WTC11 (cell line): ENCODE results near the gene CMTR1. TPM values are rescaled to one million over a fixed set of nuclear protein-coding genes. Genes with fewer than 3 reads are reported as not detected.

Experiments
- ATAC-seq: fragments of 200-7000 bp; cut with Tn5 transposase; 2 replicates; pipeline ENCODE4 v1.10.0; 2021; ENCODE audit warnings: mild to moderate bottlenecking, moderate library complexity
- CTCF ChIA-PET: fragments of 300-600 bp; sonication (Branson Sonifier 250); formaldehyde crosslinking; loops from one replicate; lab custom pipeline; 2021; ENCODE audit warnings: antibody characterized with exemption; lab: Charles Lee
- POLR2A ChIA-PET: fragments of 350-600 bp; sonication (Branson Sonifier 250); formaldehyde crosslinking; loops from one replicate; lab custom pipeline; 2021; ENCODE audit warnings: antibody characterized with exemption; lab: Charles Lee
- DNase-seq: peaks from one replicate; pipeline ENCODE4 v3.0.0; 2021; ENCODE audit warnings: low spot score
- H3K27ac Mint-ChIP-seq: 2 replicates; pipeline ENCODE4 v1.8.0; 2021; ENCODE audit warnings: mixed read lengths
- H3K27me3 Mint-ChIP-seq: 2 replicates; pipeline ENCODE4 v1.8.0; 2021; ENCODE audit warnings: low read depth, mild to moderate bottlenecking, moderate library complexity, mixed read lengths
- H3K36me3 Mint-ChIP-seq: 2 replicates; pipeline ENCODE4 v1.8.0; 2021; ENCODE audit warnings: mixed read lengths
- H3K4me1 Mint-ChIP-seq: 2 replicates; pipeline ENCODE4 v1.8.0; 2022; ENCODE audit warnings: mixed read lengths
- H3K4me3 Mint-ChIP-seq: 2 replicates; pipeline ENCODE4 v1.8.0; 2021; ENCODE audit warnings: mild to moderate bottlenecking, moderate library complexity, mixed read lengths
- H3K9me3 Mint-ChIP-seq: 2 replicates; pipeline ENCODE4 v1.8.0; 2021; ENCODE audit warnings: mixed read lengths
- ATF6 ChIP-seq: sonication (generic); formaldehyde crosslinking; IDR thresholded peaks from 2 replicates; pipeline ENCODE4 v1.8.1; 2023; ENCODE audit warnings: mild to moderate bottlenecking, missing genetic modification reagents
- CDX4 ChIP-seq: fragments of 250-450 bp; sonication (Bioruptor Pico); IDR thresholded peaks from 2 replicates; pipeline ENCODE4 v1.9.0; 2021; ENCODE audit warnings: moderate library complexity, mild to moderate bottlenecking, inconsistent platforms, borderline replicate concordance
- EMX1 ChIP-seq: fragments of 250-450 bp; sonication (Bioruptor Pico); IDR thresholded peaks from 2 replicates; pipeline ENCODE4 v1.8.0; 2021; ENCODE audit warnings: mild to moderate bottlenecking
- ETV6 ChIP-seq: sonication (generic); formaldehyde crosslinking; IDR thresholded peaks from 2 replicates; pipeline ENCODE4 v1.8.1; 2022; ENCODE audit warnings: mild to moderate bottlenecking, missing genetic modification reagents
- GTF2I ChIP-seq: fragments of 250-450 bp; sonication (Bioruptor Pico); conservative IDR thresholded peaks from 2 replicates; pipeline ENCODE4 v1.4.0; 2021; ENCODE audit warnings: mild to moderate bottlenecking
- IRF1 ChIP-seq: sonication (generic); formaldehyde crosslinking; IDR thresholded peaks from 2 replicates; pipeline ENCODE4 v1.8.0; 2023; ENCODE audit warnings: missing genetic modification reagents
- MLX ChIP-seq: sonication (generic); formaldehyde crosslinking; IDR thresholded peaks from 2 replicates; pipeline ENCODE4 v1.8.1; 2023; ENCODE audit warnings: mild to moderate bottlenecking, missing genetic modification reagents, moderate library complexity
- NFATC4 ChIP-seq: fragments of 250-450 bp; sonication (Bioruptor Pico); IDR thresholded peaks from 2 replicates; pipeline ENCODE4 v1.9.0; 2021; ENCODE audit warnings: mild to moderate bottlenecking
- SMAD3 ChIP-seq: sonication (generic); formaldehyde crosslinking; IDR thresholded peaks from 2 replicates; pipeline ENCODE4 v1.8.0; 2022; ENCODE audit warnings: missing genetic modification reagents, mild to moderate bottlenecking, borderline replicate concordance
- SMAD4 ChIP-seq: sonication (generic); formaldehyde crosslinking; IDR thresholded peaks from 2 replicates; pipeline ENCODE4 v1.8.0; 2022; ENCODE audit warnings: mild to moderate bottlenecking, missing genetic modification reagents
- USF1 ChIP-seq: sonication (generic); formaldehyde crosslinking; IDR thresholded peaks from 2 replicates; pipeline ENCODE4 v1.8.0; 2022; ENCODE audit warnings: mild to moderate bottlenecking, missing genetic modification reagents
- ZBTB21 ChIP-seq: sonication (generic); formaldehyde crosslinking; IDR thresholded peaks from 2 replicates; pipeline ENCODE4 v1.8.1; 2023; ENCODE audit warnings: mild to moderate bottlenecking, missing genetic modification reagents, borderline replicate concordance
- ZNF121 ChIP-seq: sonication (generic); formaldehyde crosslinking; IDR thresholded peaks from 2 replicates; pipeline ENCODE4 v1.8.0; 2023; ENCODE audit warnings: missing genetic modification reagents
- ZNF138 ChIP-seq: sonication (generic); formaldehyde crosslinking; conservative IDR thresholded peaks from 2 replicates; pipeline ENCODE4 v1.8.1; 2022; ENCODE audit warnings: mild to moderate bottlenecking, moderate library complexity, missing genetic modification reagents
- ZNF425 ChIP-seq: fragments of 250-450 bp; sonication (Bioruptor Pico); conservative IDR thresholded peaks from 2 replicates; pipeline ENCODE4 v1.9.0; 2021; ENCODE audit warnings: mild to moderate bottlenecking
- ZSCAN18 ChIP-seq: fragments of 250-450 bp; sonication (Bioruptor Pico); IDR thresholded peaks from 2 replicates; pipeline ENCODE4 v2.1.2; 2022; ENCODE audit warnings: mild to moderate bottlenecking, moderate library complexity
- total RNA-seq: library from RNA; stranded (reverse); gene quantifications from 3 replicates; pipeline ENCODE4 v1.2.3, GENCODE V29; 2021

Gene CMTR1
- total RNA-seq, 1 experiment from 2014 or later, result 38.6 TPM

GRCh38 chr6:37481711-37482605 lies 48.9 kb downstream of the CMTR1 start:
- H3K27me3 Mint-ChIP-seq, result no peaks in the 10 kb centered on the region
- TF ChIP-seq MLX (CRISPR knock-in tag) (no peak), ZBTB21 (no peak), ETV6 (CRISPR knock-in tag) (no peak), SMAD4 (no peak), NFATC4 (no peak), ZNF138 (CRISPR knock-in tag) (no peak), ZNF425 (CRISPR knock-in tag) (no peak), CDX4 (no peak), ATF6 (CRISPR knock-in tag) (no peak), USF1 (no peak), SMAD3 (CRISPR knock-in tag) (no peak)
- TF ChIP-seq, all 79 proteins: peak for 0
- Mint-ChIP-seq H3K36me3 (peaks cover 8% of the 10 kb centered on the region; the same call in 1 of the 2 replicates), H3K9me3 (no peaks in the 10 kb centered on the region), H3K27ac (peak overlapping the region; percentile 3), H3K4me1 (peaks cover 18% of the 10 kb centered on the region), H3K4me3 (no peak overlapping the region)
- DNase-seq, result no peak
- no peak for ATAC-seq
- ChIA-PET CTCF (interaction anchor here (1.0 to 2.3 kb wide), 10 partner anchors 19 to 210 kb away, joined by 3 to 22 read pairs (median 4); partner anchors contain the start of gene CCDC167), POLR2A (no interaction called here)

- Mint-ChIP-seq H3K36me3 (peaks cover 8% of the 10 kb centered on the region; the same call in 1 of the 2 replicates), H3K4me1 (peaks cover 18% of the 10 kb centered on the region), H3K9me3 (no peaks in the 10 kb centered on the region), H3K4me3 (no peak overlapping the region), H3K27me3 (no peaks in the 10 kb centered on the region), H3K27ac (peak overlapping the region; percentile 3; the same call in 1 of the 2 replicates)
- TF ChIP-seq ZSCAN18 (CRISPR knock-in tag), result no peak
- TF ChIP-seq GTF2I (CRISPR knock-in tag), result no peak
- no peak for TF ChIP-seq ZNF121 (CRISPR knock-in tag)
- no peak for TF ChIP-seq IRF1 (CRISPR knock-in tag)
- no peak for TF ChIP-seq EMX1
- TF ChIP-seq CDX4, result no peak
- POLR2A ChIA-PET, result no interaction called here
- no peak for ATAC-seq
- DNase-seq, result no peak
- CTCF ChIA-PET, result no interaction called here
These were observed 49.7 kb downstream of the CMTR1 start for GRCh38 chr6:37482606-37483251.
